GM23338 (cell line): ENCODE measurements around the gene OR2C1. TPM values are rescaled to one million over a fixed set of nuclear protein-coding genes. Genes with fewer than 3 reads are reported as not detected.

Source experiments
- ATAC-seq: fragments of 200-7000 bp; cut with Tn5 transposase; 3 replicates; pipeline ENCODE4 v1.9.1; 2020
- DNase-seq: peaks from one replicate; pipeline ENCODE4 v3.0.0-alpha.2; 2015; ENCODE audit warnings: low spot score
- H2AFZ ChIP-seq: fragments of 200-600 bp; sonication (generic); 2 replicates; pipeline ENCODE4 v1.8.0; 2016; ENCODE audit warnings: antibody characterized with exemption, mild to moderate bottlenecking, moderate library complexity
- H3F3A ChIP-seq: fragments of 200-600 bp; sonication (generic); replicated peaks from 2 replicates; pipeline ENCODE4 v1.8.0; 2017; ENCODE audit warnings: antibody characterized with exemption, mixed run types, low read depth
- H3K27ac ChIP-seq: fragments of 200-600 bp; sonication (generic); 2 replicates; pipeline ENCODE4 v1.6.1; 2016; ENCODE audit warnings: low read depth
- H3K27me3 ChIP-seq: fragments of 200-600 bp; sonication (generic); 2 replicates; pipeline ENCODE4 v1.8.0; 2016; ENCODE audit warnings: mild to moderate bottlenecking, mixed run types, moderate library complexity; ENCODE audit not compliant: insufficient read depth
- H3K36me3 ChIP-seq: fragments of 200-600 bp; sonication (generic); 2 replicates; pipeline ENCODE4 v1.8.0; 2016; ENCODE audit warnings: mild to moderate bottlenecking; ENCODE audit not compliant: insufficient read depth
- H3K4me1 ChIP-seq: fragments of 200-600 bp; sonication (generic); 2 replicates; pipeline ENCODE4 v1.8.0; 2016; ENCODE audit warnings: mild to moderate bottlenecking, moderate library complexity; ENCODE audit not compliant: insufficient read depth
- H3K4me2 ChIP-seq: fragments of 200-600 bp; sonication (generic); 2 replicates; pipeline ENCODE4 v1.7.1; 2017; ENCODE audit warnings: mixed run types
- H3K4me3 ChIP-seq: fragments of 200-600 bp; sonication (generic); 2 replicates; pipeline ENCODE4 v1.6.1; 2016; ENCODE audit warnings: mixed run types
- H3K79me2 ChIP-seq: fragments of 200-600 bp; sonication (generic); replicated peaks from 2 replicates; pipeline ENCODE4 v1.8.0; 2017; ENCODE audit warnings: mild to moderate bottlenecking; ENCODE audit not compliant: insufficient read depth
- H3K9me2 ChIP-seq: fragments of 200-600 bp; sonication (generic); 2 replicates; pipeline ENCODE4 v1.8.0; 2017; ENCODE audit not compliant: insufficient read depth
- H4K20me1 ChIP-seq: fragments of 200-600 bp; sonication (generic); replicated peaks from 2 replicates; pipeline ENCODE4 v1.8.0; 2017; ENCODE audit warnings: mild to moderate bottlenecking; ENCODE audit not compliant: insufficient read depth
- H3K27ac Mint-ChIP-seq: 2 replicates; pipeline ENCODE4 v1.8.0; 2020; ENCODE audit warnings: inconsistent platforms, mild to moderate bottlenecking, moderate library complexity, mixed read lengths
- H3K27me3 Mint-ChIP-seq: 3 replicates; pipeline ENCODE4 v1.8.0; 2022; ENCODE audit warnings: low read depth, mild to moderate bottlenecking, moderate library complexity, mixed read lengths, inconsistent platforms; ENCODE audit not compliant: insufficient read depth, poor library complexity
- H3K36me3 Mint-ChIP-seq: 3 replicates; pipeline ENCODE4 v1.8.0; 2021; ENCODE audit warnings: low read depth, mild to moderate bottlenecking, inconsistent platforms, moderate library complexity, mixed read lengths
- H3K4me1 Mint-ChIP-seq: 3 replicates; pipeline ENCODE4 v1.8.0; 2020; ENCODE audit warnings: mild to moderate bottlenecking, inconsistent platforms, mixed read lengths
- H3K4me3 Mint-ChIP-seq: 3 replicates; pipeline ENCODE4 v1.8.0; 2021; ENCODE audit warnings: moderate library complexity, mild to moderate bottlenecking, inconsistent platforms, mixed read lengths
- H3K9me3 Mint-ChIP-seq: 3 replicates; pipeline ENCODE4 v1.8.0; 2020; ENCODE audit warnings: moderate library complexity, mild to moderate bottlenecking, inconsistent platforms, mixed read lengths
- CREB1 ChIP-seq: fragments of 250-450 bp; sonication (Bioruptor Pico); IDR thresholded peaks from 2 replicates; pipeline ENCODE4 v1.5.0; 2020; ENCODE audit warnings: low read depth, mild to moderate bottlenecking, moderate library complexity
- CTCF ChIP-seq, 2 experiments: fragments of 200-600 bp in 1 of 2; sonication (generic) in 1 of 2; conservative IDR thresholded peaks; 2 replicates each; pipeline versions ENCODE4 v1.5.1 to v1.6.1; 2016 to 2017; ENCODE audit warnings: antibody characterized with exemption in 2 of 2, low read depth in 2 of 2, mild to moderate bottlenecking in 2 of 2, moderate library complexity in 1 of 2
- EZH2phosphoT487 ChIP-seq: fragments of 200-600 bp; sonication (generic); IDR thresholded peaks from one replicate; pipeline ENCODE4 v1.8.1; 2018; ENCODE audit warnings: antibody characterized with exemption; ENCODE audit not compliant: unreplicated experiment
- JUNB ChIP-seq: IDR thresholded peaks from one replicate; pipeline ENCODE4 v1.6.1; 2016; ENCODE audit warnings: antibody characterized with exemption; ENCODE audit not compliant: unreplicated experiment
- NANOG ChIP-seq: IDR thresholded peaks from 2 replicates; pipeline ENCODE4 v1.6.1; 2016; ENCODE audit warnings: antibody characterized with exemption, borderline replicate concordance
- POLR2AphosphoS5 ChIP-seq: IDR thresholded peaks from 2 replicates; pipeline ENCODE4 v1.6.1; 2016; ENCODE audit warnings: antibody characterized with exemption, low read depth
- REST ChIP-seq: IDR thresholded peaks from one replicate; pipeline ENCODE4 v1.6.1; 2018; ENCODE audit warnings: antibody characterized with exemption; ENCODE audit not compliant: unreplicated experiment
- STAT1 ChIP-seq: IDR thresholded peaks from one replicate; pipeline ENCODE4 v1.6.1; 2016; ENCODE audit warnings: antibody characterized with exemption; ENCODE audit not compliant: unreplicated experiment
- ZNF114 ChIP-seq: fragments of 250-450 bp; sonication (Bioruptor Pico); IDR thresholded peaks from 2 replicates; pipeline ENCODE4 v1.5.0; 2020; ENCODE audit warnings: mild to moderate bottlenecking, moderate library complexity
- ZNF331 ChIP-seq: fragments of 250-450 bp; sonication (Bioruptor Pico); IDR thresholded peaks from 2 replicates; pipeline ENCODE4 v1.5.0; 2020; ENCODE audit warnings: low read depth, mild to moderate bottlenecking, moderate library complexity
- polyA plus RNA-seq: library from polyadenylated mRNA; unstranded; fragments of >200 nt; fragmentation: Nextera tagmentation; extraction: Ambion mirVana; gene quantifications from 2 replicates; pipeline ENCODE4 v1.2.1, GENCODE V29; 2016
- total RNA-seq: library from RNA; depleted of rRNA; stranded (reverse); fragments of >200 nt; shearing (Covaris generic); gene quantifications from 2 replicates; pipeline ENCODE4 v1.2.3, GENCODE V29; 2014

OR2C1 gene
- total and polyA plus RNA-seq, 2 experiments from 2014 or later = not detected

- H3K9me2 ChIP-seq = 0 out of 2 replicates have a peak, but pooled peaks cover 6% of the 10 kb centered on the region
- Mint-ChIP-seq H3K27me3 (peaks cover 7% of the 10 kb centered on the region), H3K4me1 (no peaks in the 10 kb centered on the region), H3K4me3 (no peak overlapping the region), H3K9me3 (peaks cover 96% of the 10 kb centered on the region), H3K27ac (no peak overlapping the region), H3K36me3 (peaks cover 86% of the 10 kb centered on the region)
- no peak overlapping the region for H3K27ac ChIP-seq
- H3K4me2 ChIP-seq = no peak overlapping the region
- no peaks in the 10 kb centered on the region for H3K4me1 ChIP-seq
- H3K4me3 ChIP-seq = peak overlapping the region; percentile 28; the same call in 1 of the 2 replicates
- DNase-seq (peak; percentile 11), ATAC-seq (no peak)
- H3K79me2 ChIP-seq = no peaks in the 10 kb centered on the region
- H2AFZ ChIP-seq = no peak overlapping the region
- TF ChIP-seq ZNF114 = no peak
- no peak for TF ChIP-seq STAT1
- TF ChIP-seq POLR2AphosphoS5 = no peak
- H3F3A ChIP-seq = no peaks in the 10 kb centered on the region
- peaks cover 61% of the 10 kb centered on the region for H3K36me3 ChIP-seq
- H4K20me1 ChIP-seq = no peaks in the 10 kb centered on the region
- no peaks in the 10 kb centered on the region; the same call in 1 of the 2 replicates for H3K27me3 ChIP-seq
Observed at GRCh38 chr16:3317315-3317999, 38.2 kb upstream of the OR2C1 start.

GRCh38 chr16:3321816-3322215, 33.9 kb upstream of the OR2C1 start:
- DNase-seq (no peak), ATAC-seq (no peak)
- Mint-ChIP-seq H3K4me3 (no peak overlapping the region), H3K36me3 (peaks cover 42% of the 10 kb centered on the region), H3K9me3 (peaks cover 80% of the 10 kb centered on the region), H3K27ac (no peak overlapping the region), H3K27me3 (peaks cover 3% of the 10 kb centered on the region), H3K4me1 (no peaks in the 10 kb centered on the region)
- no peak overlapping the region for H3K4me2 ChIP-seq
- TF ChIP-seq CREB1 = no peak
- no peak for TF ChIP-seq REST
- no peak for TF ChIP-seq EZH2phosphoT487
- H3K36me3 ChIP-seq = peaks cover 21% of the 10 kb centered on the region
- H3K27me3 ChIP-seq = no peaks in the 10 kb centered on the region; the same call in 1 of the 2 replicates
- H2AFZ ChIP-seq = no peak overlapping the region
- H4K20me1 ChIP-seq = no peaks in the 10 kb centered on the region
- no peaks in the 10 kb centered on the region for H3K9me2 ChIP-seq
- no peaks in the 10 kb centered on the region for H3K79me2 ChIP-seq
- H3K4me1 ChIP-seq = no peaks in the 10 kb centered on the region
- no peak overlapping the region for H3K27ac ChIP-seq
- H3K4me3 ChIP-seq = no peak overlapping the region
- H3F3A ChIP-seq = no peaks in the 10 kb centered on the region

GRCh38 chr16:3327514-3327913, 28.2 kb upstream of the OR2C1 start:
- Histone ChIP-seq H3K27ac (no peak overlapping the region), H2AFZ (no peak overlapping the region), H3K9me2 (no peaks in the 10 kb centered on the region), H3K4me1 (no peaks in the 10 kb centered on the region), H3K4me3 (no peak overlapping the region), H3K36me3 (no peaks in the 10 kb centered on the region), H3K27me3 (no peaks in the 10 kb centered on the region), H4K20me1 (no peaks in the 10 kb centered on the region), H3K4me2 (no peak overlapping the region), H3F3A (no peaks in the 10 kb centered on the region), H3K79me2 (no peaks in the 10 kb centered on the region)
- H3K9me3 Mint-ChIP-seq = peaks cover 62% of the 10 kb centered on the region
- H3K4me3 Mint-ChIP-seq = no peak overlapping the region
- H3K36me3 Mint-ChIP-seq = no peaks in the 10 kb centered on the region; the same call in 2 of the 3 replicates
- H3K4me1 Mint-ChIP-seq = no peaks in the 10 kb centered on the region
- H3K27ac Mint-ChIP-seq = no peak overlapping the region
- ATAC-seq (no peak), DNase-seq (no peak)
- H3K27me3 Mint-ChIP-seq = no peaks in the 10 kb centered on the region
- TF ChIP-seq JUNB (no peak), ZNF114 (no peak), CREB1 (no peak), STAT1 (no peak), NANOG (no peak), EZH2phosphoT487 (no peak), ZNF331 (no peak), REST (no peak), CTCF (conservative IDR thresholded peaks at IDR 0.05; ENCODE audit: low read depth in 2 of 2) (no peak)
